Ascending aorta (tissue), 2 donors: Measurements from ENCODE around the gene ANTXR1. TPM values are rescaled to one million over a fixed set of nuclear protein-coding genes. Genes with fewer than 3 reads are reported as not detected.
"Not testable (repeated sequence)": the region's sequence is repeated elsewhere in the genome, so short reads cannot be mapped to it uniquely, and the experiment has no call there.

Experiments used
- DNase-seq, 2 donors: peaks; one replicate each; pipeline ENCODE4 v3.0.0-alpha.2; 2019; ENCODE audit warnings: low spot score in 2 of 2
- H3K27ac ChIP-seq, 2 donors: fragments of 200-600 bp; sonication (generic); one replicate each; pipeline ENCODE4 v1.5.1; 2016 to 2017; ENCODE audit warnings: mild to moderate bottlenecking in 1 of 2
- H3K27me3 ChIP-seq: fragments of 200-600 bp; sonication (generic); one replicate; pipeline ENCODE4 v1.5.1; 2017
- H3K36me3 ChIP-seq, 2 donors: fragments of 200-600 bp; sonication (generic); one replicate each; pipeline ENCODE4 v1.5.1; 2016
- H3K4me1 ChIP-seq, 2 donors: fragments of 200-600 bp; sonication (generic); one replicate each; pipeline ENCODE4 v1.5.1; 2016 to 2017; ENCODE audit warnings: mild to moderate bottlenecking in 1 of 2
- H3K4me3 ChIP-seq, 2 donors: fragments of 200-600 bp; sonication (generic); one replicate each; pipeline ENCODE4 v1.5.1; 2016 to 2017; ENCODE audit warnings: mild to moderate bottlenecking in 1 of 2
- H3K9me3 ChIP-seq, 2 donors: fragments of 200-600 bp; sonication (generic); one replicate each; pipeline ENCODE4 v1.5.1; 2016
- intact Hi-C: fragments of 100-400 bp; cut with DNase I; formaldehyde crosslinking; loops from one replicate; pipeline ENCODE4 v1.15.1; 2023
- total RNA-seq: library from RNA; depleted of rRNA; stranded (reverse); fragments of >200 nt; gene quantifications from one replicate; pipeline ENCODE4 v1.1.0, GENCODE V29; 2016
- TF ChIP-seq, protein P1 (sequence below), 3 experiments: fragments of 200-600 bp in 2 of 3; fragments of 450-650 bp in 1 of 3; sonication (generic) in 2 of 3; IDR thresholded peaks; one replicate each; pipeline ENCODE4 v1.5.1; 2016 to 2019; ENCODE audit warnings: antibody characterized with exemption in 3 of 3, mild to moderate bottlenecking in 1 of 3, moderate library complexity in 1 of 3

Gene ANTXR1
- total RNA-seq, 1 donor from 2014 or later = 90.3 TPM

DNA sequence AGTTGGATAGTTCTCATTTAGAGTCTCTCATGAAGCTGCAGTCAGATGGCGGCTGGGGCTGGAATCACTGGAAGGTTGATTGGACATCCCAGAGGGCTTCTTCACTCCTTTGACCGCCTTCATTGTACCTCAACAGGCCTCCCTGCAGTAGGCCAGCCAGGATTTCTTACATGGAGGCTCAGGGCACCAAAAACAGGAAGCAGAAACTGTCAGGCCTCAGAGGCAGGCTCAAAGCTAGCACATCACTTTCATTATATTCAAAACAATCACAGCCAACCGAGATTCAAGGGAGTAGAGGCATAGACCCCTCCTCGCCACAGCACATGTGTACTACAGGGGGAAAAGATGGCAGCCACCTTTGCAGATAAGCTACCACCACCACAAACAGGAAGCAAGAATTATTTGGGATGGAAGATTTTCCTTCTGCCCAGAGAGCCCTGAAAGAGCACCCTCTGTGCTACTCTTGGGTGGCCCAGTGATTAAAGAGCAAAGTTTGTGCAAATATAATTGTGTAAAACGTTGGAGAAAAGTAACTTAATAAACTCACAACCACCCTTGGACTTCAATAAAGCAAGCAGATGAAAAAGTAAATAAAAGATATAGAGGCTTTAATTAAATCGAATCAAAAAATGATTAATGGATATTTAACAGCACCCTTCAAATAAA, 218.8 kb downstream of the ANTXR1 start:
- TF ChIP-seq, protein P1, sequence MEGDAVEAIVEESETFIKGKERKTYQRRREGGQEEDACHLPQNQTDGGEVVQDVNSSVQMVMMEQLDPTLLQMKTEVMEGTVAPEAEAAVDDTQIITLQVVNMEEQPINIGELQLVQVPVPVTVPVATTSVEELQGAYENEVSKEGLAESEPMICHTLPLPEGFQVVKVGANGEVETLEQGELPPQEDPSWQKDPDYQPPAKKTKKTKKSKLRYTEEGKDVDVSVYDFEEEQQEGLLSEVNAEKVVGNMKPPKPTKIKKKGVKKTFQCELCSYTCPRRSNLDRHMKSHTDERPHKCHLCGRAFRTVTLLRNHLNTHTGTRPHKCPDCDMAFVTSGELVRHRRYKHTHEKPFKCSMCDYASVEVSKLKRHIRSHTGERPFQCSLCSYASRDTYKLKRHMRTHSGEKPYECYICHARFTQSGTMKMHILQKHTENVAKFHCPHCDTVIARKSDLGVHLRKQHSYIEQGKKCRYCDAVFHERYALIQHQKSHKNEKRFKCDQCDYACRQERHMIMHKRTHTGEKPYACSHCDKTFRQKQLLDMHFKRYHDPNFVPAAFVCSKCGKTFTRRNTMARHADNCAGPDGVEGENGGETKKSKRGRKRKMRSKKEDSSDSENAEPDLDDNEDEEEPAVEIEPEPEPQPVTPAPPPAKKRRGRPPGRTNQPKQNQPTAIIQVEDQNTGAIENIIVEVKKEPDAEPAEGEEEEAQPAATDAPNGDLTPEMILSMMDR (IDR thresholded peaks at IDR 0.05) = no peak
- no peaks in the 10 kb centered on the region for H3K27me3 ChIP-seq
- H3K9me3 ChIP-seq = no peaks in the 10 kb centered on the region
- DNase-seq = no peak
- intact Hi-C loops = no loop called here
- H3K4me1 ChIP-seq = peaks cover 3 to 4% of the 10 kb centered on the region in 2 donors
- peak overlapping the region in 1 of 2 donors; percentile 20 for H3K27ac ChIP-seq
- no peak overlapping the region for H3K4me3 ChIP-seq
- no peaks in the 10 kb centered on the region for H3K36me3 ChIP-seq

DNA sequence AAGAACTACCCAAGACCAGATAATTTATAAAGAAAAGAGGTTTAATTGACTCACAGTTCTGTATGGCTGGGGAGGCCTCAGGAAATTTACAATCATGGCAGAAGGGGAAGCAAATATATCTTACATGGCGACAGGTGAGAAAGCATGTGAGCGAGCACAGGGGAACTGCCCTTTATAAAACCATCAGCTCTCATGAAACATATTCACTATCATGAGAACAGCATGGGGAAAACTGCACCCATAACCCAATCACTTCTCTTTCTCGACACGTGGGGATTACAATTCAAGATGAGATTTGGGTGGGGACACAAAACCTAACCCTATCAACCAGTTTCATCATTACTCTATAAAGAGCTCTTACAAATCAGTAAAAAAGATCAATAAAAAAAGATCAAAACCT, 222.9 kb downstream of the ANTXR1 start:
- H3K4me1 ChIP-seq, H3K27me3 ChIP-seq, H3K36me3 ChIP-seq, DNase-seq, H3K4me3 ChIP-seq, H3K27ac ChIP-seq, H3K9me3 ChIP-seq, intact Hi-C loops: not testable (repeated sequence)

DNA sequence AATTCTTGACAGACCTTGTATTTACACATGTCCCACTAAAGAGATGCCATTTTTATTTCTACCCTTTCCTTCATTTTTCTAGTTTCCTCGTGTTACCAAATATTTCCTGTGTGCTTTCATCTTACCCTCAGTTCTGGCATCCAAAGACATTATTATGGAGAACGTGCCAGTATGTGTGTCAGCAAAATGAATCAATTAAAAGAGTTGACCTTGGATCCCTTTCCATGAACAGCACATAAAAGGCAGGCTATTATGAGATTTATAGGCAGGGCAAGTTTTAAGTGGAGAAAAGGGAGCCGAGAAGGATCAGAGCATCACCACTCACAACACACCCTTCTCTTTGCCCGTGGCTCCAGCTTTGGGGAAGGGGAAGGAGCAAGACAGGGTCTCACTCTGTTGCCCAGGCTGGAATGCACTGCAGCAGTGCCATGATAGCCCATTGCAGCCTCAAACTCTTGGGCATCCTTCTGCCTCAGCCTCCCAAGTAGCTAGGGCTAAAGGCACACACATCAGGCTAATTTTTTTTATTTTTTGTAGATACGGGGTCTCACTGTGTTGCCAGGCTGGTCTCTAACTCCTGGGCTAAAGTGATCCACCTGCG, 224.2 kb downstream of the ANTXR1 start:
- H3K36me3 ChIP-seq = peaks cover 0 to 8% of the 10 kb centered on the region in 2 donors
- no peaks in the 10 kb centered on the region for H3K9me3 ChIP-seq
- H3K4me1 ChIP-seq = peaks cover 0 to 3% of the 10 kb centered on the region in 2 donors
- TF ChIP-seq, protein P1 (IDR thresholded peaks at IDR 0.05) = no peak
- no peak for DNase-seq
- intact Hi-C loops = no loop called here
- peak overlapping the region in 1 of 2 donors; percentile 33 for H3K27ac ChIP-seq
- H3K4me3 ChIP-seq = no peak overlapping the region
- H3K27me3 ChIP-seq = no peaks in the 10 kb centered on the region

DNA sequence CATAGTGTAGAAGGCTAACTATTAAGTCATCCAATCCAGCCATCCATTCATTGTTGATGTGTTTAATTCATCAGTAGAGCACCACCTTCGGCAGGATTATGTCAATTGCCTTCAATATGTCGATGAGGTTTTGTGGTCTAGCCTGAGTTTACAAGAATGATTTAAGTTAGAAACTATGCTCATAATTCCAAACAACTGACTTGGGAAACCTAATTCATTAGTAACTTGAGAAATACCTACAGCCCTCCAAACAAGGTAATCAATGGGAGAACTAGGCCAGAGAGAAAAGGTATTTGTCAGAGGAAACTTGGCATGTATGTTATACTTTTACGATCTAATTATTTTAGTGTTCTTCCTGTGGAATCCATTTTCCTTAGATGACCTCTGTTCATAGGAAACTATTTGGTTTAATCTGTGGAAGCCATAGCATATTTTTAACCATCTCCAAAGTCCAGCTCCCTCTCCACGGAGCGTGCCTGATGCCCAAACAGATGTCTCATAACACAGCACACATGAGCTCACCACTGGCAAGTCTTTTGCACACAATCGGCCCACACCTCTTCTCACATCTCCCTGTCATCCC, 225.6 kb downstream of the ANTXR1 start:
- peaks cover 0 to 8% of the 10 kb centered on the region in 2 donors for H3K36me3 ChIP-seq
- TF ChIP-seq, protein P1 (IDR thresholded peaks at IDR 0.05) = no peak
- intact Hi-C loops = no loop called here
- peaks cover 0 to 3% of the 10 kb centered on the region in 2 donors for H3K4me1 ChIP-seq
- H3K9me3 ChIP-seq = no peaks in the 10 kb centered on the region
- H3K27ac ChIP-seq = no peak overlapping the region
- H3K4me3 ChIP-seq = no peak overlapping the region
- H3K27me3 ChIP-seq = no peaks in the 10 kb centered on the region
- no peak for DNase-seq

DNA sequence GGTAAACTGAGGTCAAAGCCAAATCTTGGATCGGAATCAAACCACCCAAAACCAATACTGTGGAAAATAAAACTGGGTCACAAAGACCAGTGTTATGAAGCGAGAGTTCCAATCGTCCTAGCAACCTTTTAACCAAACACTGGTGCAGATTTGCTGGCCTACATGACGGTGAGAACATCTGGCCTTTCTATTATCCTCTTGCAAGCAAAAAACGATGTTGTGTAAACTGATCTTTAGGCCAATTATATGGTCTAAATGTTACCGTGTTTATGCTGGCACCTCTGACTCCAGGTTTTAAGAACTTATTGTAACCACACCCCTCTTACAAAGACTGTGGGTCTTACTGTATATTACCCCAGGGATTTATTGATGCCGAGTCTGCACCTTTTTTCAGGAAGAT, 228.1 kb downstream of the ANTXR1 start:
- no peak for DNase-seq
- TF ChIP-seq, protein P1 (IDR thresholded peaks at IDR 0.05) = no peak
- Histone ChIP-seq H3K27me3 (no peaks in the 10 kb centered on the region), H3K27ac (no peak overlapping the region), H3K4me1 (peaks cover 0 to 3% of the 10 kb centered on the region in 2 donors), H3K9me3 (no peaks in the 10 kb centered on the region), H3K4me3 (no peak overlapping the region), H3K36me3 (peaks cover 2 to 17% of the 10 kb centered on the region in 2 donors)
- intact Hi-C loops = no loop called here
